GM21447 (cell line): Measurements from ENCODE around the gene ANK2.
"Not testable (repeated sequence)": the region's sequence is repeated elsewhere in the genome, so short reads cannot be mapped to it uniquely, and the experiment has no call there.

Experiments
- ATAC-seq: cut with Tn5 transposase; IDR thresholded peaks from one replicate; pipeline ENCODE4 v1.9.1; 2021; ENCODE audit not compliant: unreplicated experiment

The ANK2 gene

GRCh38 chr4:113146876-113147358 lies 97.5 kb downstream of the ANK2 start:
- peak; percentile 89 for ATAC-seq

DNA sequence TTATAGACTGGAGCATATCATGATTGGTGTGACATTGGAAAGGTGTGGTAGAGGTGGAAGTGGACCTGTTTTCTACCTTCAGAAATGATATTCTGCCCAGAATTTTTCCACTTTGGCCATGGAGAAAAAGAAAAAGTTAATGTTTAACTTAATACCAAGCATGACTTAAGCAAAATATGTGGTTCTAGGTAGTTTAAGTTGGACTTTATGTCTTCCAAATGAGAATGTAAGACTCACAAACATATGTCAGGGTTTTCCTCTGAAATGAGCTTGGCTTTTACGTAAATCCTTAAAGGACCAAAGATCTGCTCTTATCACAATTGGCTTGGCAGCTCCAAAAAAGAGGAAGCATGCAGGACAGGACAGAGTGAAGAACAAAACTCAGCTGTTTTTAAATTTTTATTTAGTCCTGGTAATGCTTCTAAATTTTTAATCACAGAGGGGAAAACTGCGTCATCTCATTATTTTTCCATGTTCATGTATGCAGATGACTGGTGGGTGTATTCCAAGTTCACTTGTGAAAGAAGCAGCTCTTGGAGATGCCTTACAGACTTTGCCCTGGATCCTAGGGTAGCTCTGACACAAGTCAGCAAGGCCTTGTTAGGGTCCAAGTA lies 98.2 kb downstream of the ANK2 start:
- ATAC-seq: no peak

DNA sequence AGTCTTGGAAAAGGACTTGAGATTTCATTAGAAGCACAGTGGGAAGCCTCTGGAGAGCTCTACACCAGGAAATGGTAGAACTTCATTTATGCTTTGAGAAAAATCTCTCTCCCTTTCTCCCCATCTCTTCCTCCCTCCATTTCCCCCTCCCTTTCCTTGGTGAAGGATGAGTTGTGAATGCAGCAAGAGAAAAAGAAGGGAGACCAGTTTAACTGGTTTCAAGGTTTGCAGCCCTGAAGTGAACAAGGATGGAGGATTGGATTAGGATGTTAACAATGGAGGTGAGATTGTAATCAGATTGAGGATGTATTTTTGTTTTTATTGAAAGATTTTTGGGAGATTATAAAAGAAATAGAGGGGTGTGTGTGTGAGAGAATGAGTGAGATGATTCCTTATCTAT lies 99.5 kb downstream of the ANK2 start:
- ATAC-seq: no peak

- ATAC-seq: no peak
These were observed 104.2 kb downstream of the ANK2 start for GRCh38 chr4:113153529-113154101.

GRCh38 chr4:113154281-113154680 lies 104.8 kb downstream of the ANK2 start:
- no peak for ATAC-seq

DNA sequence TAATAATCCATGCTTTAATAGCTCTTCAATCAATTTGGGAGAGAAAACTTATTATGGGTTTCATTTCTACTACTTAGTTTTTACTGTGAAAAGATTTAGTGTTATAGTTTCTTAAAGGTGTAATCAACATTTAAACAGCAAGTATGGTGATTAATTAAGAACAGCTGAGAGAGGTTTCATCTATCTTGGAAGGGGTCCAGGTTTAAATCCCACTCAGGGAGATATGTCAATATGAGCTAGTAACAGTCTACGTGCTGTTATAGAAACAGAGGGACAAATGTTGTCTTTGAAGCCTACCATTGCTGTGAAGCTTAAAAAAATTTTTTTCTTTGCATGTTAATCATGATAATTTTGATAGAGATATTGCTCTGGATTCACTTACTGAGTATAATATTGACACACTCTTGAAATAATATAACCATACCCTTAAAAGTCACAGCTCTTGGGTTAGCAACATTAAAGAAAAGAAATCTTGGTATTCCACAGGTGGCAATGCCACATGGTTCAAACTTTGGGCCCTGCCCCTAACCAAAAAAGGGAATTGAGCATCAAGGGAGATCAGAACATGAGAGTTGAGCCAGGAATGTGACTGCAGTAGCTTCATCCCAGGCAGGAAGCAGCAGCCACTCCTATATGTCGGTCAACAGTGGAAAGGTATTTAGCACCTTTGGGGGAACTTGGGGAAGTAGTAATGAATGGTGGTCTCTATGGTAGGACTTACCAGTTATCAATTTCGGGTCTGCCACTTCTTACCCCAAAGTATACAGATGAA lies 107.8 kb downstream of the ANK2 start:
- ATAC-seq: no peak

DNA sequence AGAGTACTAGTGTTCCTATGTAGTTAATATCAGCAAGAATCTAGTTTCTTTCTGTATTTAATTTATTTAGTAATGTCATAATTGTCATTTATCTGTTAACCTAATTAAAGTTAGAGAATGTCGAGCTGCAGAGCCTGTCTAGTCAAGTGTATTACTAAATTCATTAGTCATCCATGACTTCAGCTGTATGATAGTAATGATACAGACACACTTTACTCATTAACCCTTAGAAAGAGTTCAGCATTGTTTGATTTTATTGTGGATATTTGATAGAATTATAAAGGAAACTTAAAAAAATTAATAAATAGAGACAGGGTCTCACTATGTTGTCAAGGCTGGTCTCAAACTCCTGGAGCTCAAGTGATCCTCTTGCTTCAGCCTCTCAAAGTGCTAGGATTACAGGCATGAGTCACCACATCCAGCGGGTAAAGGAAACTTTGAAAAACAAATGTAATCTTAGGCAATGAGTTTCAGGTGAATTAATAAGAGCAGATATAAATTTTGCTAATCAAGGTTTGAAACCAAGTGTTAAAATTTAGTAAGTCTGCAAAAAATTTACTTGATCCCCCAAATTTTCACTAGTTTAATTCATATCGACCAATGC lies 110.6 kb downstream of the ANK2 start:
- no peak for ATAC-seq

- ATAC-seq: no peak
These were observed 111.1 kb downstream of the ANK2 start for GRCh38 chr4:113160548-113160947.

DNA sequence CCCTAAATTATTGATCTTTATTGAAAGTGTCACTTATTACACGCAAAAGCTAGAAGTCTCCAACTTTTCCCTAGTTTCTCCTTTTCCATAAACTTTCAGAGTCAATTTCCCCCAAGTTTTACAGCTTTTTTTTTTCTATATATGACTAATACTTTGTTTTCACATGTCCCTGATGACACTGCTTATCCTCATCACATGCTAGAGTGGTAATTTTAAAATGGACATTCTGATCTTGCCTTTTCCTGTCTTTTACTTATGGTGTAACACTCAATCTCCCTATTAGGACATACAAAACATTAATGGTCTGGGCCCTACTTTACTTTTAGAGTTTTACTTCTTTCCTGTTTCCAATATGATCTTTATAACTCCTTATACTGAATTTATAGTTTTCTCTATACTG lies 112.6 kb downstream of the ANK2 start:
- ATAC-seq: no peak

DNA sequence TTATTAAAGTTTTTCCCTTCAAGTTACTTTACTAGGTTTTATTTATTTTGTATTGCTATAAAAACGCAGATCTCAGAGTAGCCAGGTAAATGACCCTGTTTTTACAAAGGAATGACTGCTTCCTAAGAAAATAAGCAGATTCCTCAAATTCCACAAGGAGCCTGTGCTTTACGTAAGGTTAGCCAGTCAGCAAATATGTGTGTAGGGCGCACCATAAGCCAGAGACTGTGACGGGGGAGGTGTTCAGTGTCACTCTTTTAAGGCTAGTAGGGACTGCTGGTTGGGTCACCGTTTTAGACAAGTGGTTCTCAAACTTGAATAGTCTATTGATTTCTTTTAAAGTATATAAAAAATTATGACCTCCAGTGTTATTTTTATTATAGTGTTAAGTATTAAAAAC lies 119.9 kb downstream of the ANK2 start:
- no peak for ATAC-seq

DNA sequence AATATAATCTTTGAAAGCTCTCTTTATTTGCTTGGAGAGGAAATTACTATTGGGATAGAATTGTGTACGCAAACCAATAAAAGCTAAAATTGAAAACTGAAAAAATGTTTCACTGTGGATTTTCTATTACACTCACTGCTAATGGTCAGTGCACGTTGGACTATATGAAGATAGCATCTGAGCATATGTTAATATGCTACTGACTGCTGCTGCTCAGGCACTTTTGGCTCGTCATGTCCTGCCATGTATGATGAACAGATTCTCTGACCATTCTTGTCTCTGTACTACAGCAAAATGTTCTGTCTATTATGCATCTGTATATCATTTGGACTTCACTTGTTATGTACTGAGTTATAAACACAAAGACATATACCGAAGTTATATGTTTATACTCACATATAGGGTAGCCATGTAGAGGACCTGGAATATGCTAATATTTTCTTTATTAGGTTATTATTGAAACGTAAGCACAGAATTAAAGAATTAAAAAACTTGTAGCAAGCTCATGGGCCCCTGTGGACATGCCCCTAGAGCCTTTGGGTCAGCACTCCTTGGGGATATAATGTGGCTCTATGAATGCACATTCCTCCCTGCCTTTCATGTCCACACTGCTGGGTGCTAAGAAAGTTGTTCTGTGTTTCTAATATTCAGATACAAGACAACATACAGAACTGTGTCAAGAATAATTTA lies 120.8 kb downstream of the ANK2 start:
- no peak for ATAC-seq

DNA sequence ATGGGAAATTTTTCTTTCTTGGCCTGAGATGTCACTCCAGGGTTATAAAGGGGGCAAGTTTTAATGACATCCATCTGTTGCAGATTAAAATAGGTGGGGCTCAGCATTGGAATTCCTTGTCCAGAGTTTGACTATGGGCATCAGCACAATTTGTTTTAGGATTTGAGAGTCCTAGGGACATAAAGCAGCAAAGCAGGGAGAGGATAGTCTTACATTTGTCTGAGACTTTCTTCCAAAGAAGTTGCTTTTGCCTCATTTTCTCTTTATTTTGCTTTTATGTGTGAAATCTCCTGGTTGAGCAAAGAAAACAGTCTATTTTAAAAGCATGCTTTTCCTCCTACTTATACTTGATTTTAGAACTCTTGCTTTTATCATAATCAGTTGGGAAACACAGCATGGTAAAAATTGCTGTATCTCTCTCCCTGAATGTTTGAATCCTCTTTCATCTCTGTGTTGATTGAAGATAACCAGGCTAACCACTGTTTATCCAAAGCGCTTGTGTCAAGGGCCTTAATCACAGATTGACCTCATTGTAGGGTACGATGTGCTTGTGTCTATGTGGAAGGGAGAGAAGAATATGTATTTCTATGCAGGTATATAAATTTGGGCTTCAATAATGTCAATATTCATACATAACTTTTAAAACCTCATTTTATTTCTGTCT lies 121.5 kb downstream of the ANK2 start:
- ATAC-seq: no peak

DNA sequence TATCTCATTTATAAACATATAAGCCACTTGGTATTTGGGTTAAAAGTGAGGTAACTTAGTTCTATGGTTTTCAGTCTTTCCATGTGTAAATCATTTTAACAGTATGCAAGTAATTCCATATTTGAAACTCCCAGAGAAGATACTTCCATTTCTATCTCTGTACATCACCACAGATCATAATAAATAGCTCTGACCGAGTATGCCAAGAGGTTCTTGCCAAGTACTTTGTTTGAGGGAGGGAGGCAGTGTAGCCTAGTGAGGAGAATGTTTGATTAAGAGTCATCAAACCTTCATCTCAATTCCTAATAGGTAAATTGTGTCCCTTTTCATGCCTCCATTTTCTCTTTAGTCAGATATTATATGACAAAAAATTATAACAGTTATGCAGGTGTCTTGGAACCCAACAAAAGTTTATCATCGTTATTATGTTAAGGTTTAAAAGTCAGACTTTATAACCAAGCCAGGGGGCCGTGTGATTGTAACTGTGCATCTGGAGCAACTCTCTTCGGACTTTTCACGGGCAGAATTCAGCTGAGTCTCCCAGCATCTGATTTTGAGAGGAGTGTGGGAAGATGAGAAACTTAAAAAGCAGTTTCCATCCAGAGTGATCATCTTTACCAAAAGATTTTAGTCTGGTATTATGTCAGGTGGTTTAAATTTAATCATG lies 123.8 kb downstream of the ANK2 start:
- ATAC-seq: no peak

- ATAC-seq: no peak
These were observed 124.4 kb downstream of the ANK2 start for GRCh38 chr4:113173793-113174264.

- no peak for ATAC-seq
These were observed 129.6 kb downstream of the ANK2 start for GRCh38 chr4:113179091-113179490.

- no peak for ATAC-seq
These were observed 130.5 kb downstream of the ANK2 start for GRCh38 chr4:113179996-113180395.

DNA sequence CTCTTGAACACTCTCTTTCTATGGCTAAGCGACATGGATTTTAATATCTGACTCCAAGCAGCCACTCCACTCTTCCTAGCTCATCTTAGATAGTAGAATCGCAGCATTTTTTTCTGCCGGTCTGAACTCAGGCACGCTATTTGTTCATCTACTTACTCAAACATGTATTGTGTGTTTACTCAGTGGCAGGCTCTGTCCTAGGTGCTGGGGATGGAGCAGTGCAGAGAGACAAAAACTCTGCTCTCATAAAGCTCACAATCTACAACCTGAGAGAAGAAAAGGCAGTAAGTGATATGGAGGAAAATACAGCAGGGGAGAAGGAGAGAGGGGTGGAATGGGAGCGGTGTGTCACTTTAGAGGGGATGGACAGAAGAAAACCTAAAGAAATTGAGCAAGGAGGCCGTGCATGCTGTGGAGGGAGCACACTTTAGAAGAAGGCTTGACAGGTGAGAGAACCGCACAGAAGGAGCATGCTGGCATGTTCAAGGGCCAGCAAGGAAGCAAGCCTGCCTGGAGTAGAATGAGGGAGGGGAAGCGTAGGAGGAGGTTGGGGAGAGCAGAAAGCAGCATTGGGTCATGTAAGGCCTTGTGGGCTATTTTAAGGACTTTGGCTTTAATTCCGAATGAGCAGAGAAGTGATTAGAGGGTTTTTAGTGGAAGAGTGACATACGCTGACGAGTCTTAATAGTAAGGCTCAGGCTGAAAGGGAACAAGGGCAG lies 132.0 kb downstream of the ANK2 start:
- ATAC-seq: no peak

- no peak for ATAC-seq
These were observed 133.7 kb downstream of the ANK2 start for GRCh38 chr4:113183032-113183605.

GRCh38 chr4:113186220-113186619 lies 136.8 kb downstream of the ANK2 start:
- not testable (repeated sequence) for ATAC-seq
